Measurements from ENCODE around the gene BPIFA2. TPM values are rescaled to one million over a fixed set of nuclear protein-coding genes. Genes with fewer than 3 reads are reported as not detected.
"Not testable (repeated sequence)": the region's sequence is repeated elsewhere in the genome, so short reads cannot be mapped to it uniquely, and the experiment has no call there.

Gene BPIFA2
- total RNA-seq, 1 donor from 2014 or later, result not detected

GRCh38 chr20:33160681-33161080, 7.3 kb upstream of the BPIFA2 start:
- DNase-seq (ENCODE audit: low read depth), result no peak

GRCh38 chr20:33162313-33162712, 5.6 kb upstream of the BPIFA2 start:
- DNase-seq (ENCODE audit: low read depth), result no peak

- no peak for DNase-seq (ENCODE audit: low read depth)
Measured at GRCh38 chr20:33162753-33163152, 5.2 kb upstream of the BPIFA2 start.

- no peak for DNase-seq (ENCODE audit: low read depth)
Measured at GRCh38 chr20:33163856-33164762, 3.9 kb upstream of the BPIFA2 start.

- no peak for DNase-seq (ENCODE audit: low read depth)
Measured at GRCh38 chr20:33164763-33165095, 3.2 kb upstream of the BPIFA2 start.

- DNase-seq (ENCODE audit: low read depth), result no peak
Measured at GRCh38 chr20:33165416-33166055, 2.4 kb upstream of the BPIFA2 start.

GRCh38 chr20:33166533-33167113, 1.3 kb upstream of the BPIFA2 start:
- no peak for DNase-seq (ENCODE audit: low read depth)

- no peak for DNase-seq (ENCODE audit: low read depth)
Measured at GRCh38 chr20:33169176-33169794, 1.3 kb downstream of the BPIFA2 start.

- DNase-seq (ENCODE audit: low read depth), result no peak
Measured at GRCh38 chr20:33172781-33173180, 4.8 kb downstream of the BPIFA2 start.

GRCh38 chr20:33175123-33175522, 7.2 kb downstream of the BPIFA2 start:
- no peak for DNase-seq (ENCODE audit: low read depth)

GRCh38 chr20:33176101-33176500, 8.1 kb downstream of the BPIFA2 start:
- DNase-seq (ENCODE audit: low read depth), result no peak

GRCh38 chr20:33177866-33178265, 9.9 kb downstream of the BPIFA2 start:
- no peak for DNase-seq (ENCODE audit: low read depth)

GRCh38 chr20:33178726-33179125, 10.8 kb downstream of the BPIFA2 start:
- DNase-seq (ENCODE audit: low read depth), result no peak

GRCh38 chr20:33180169-33180568, 12.2 kb downstream of the BPIFA2 start:
- no peak for DNase-seq (ENCODE audit: low read depth)

- DNase-seq (ENCODE audit: low read depth), result no peak
Measured at GRCh38 chr20:33181482-33182093, 13.6 kb downstream of the BPIFA2 start.

- no peak for DNase-seq (ENCODE audit: low read depth)
Measured at GRCh38 chr20:33183312-33183711, 15.4 kb downstream of the BPIFA2 start.

- DNase-seq (ENCODE audit: low read depth), result not testable (repeated sequence)
Measured at GRCh38 chr20:33185031-33185590, 17.2 kb downstream of the BPIFA2 start.

- no peak for DNase-seq (ENCODE audit: low read depth)
Measured at GRCh38 chr20:33187491-33187890, 19.5 kb downstream of the BPIFA2 start.

GRCh38 chr20:33188421-33188820, 20.5 kb downstream of the BPIFA2 start:
- DNase-seq (ENCODE audit: low read depth), result no peak

- DNase-seq (ENCODE audit: low read depth), result no peak
Measured at GRCh38 chr20:33191484-33191883, 23.5 kb downstream of the BPIFA2 start.

GRCh38 chr20:33191955-33192354, 24.0 kb downstream of the BPIFA2 start:
- DNase-seq (ENCODE audit: low read depth), result no peak
